SU-DHL-6 (cell line): ENCODE results near the gene PHKA2.

ENCODE experiments used
- CTCF ChIP-seq: fragments of 200-600 bp; sonication (generic); IDR thresholded peaks from one replicate; pipeline ENCODE4 v1.5.1; 2017; ENCODE audit warnings: antibody characterized with exemption, mild to moderate bottlenecking, low read length, moderate library complexity; ENCODE audit not compliant: insufficient read depth, poor library complexity, severe bottlenecking
- EZH2phosphoT487 ChIP-seq: fragments of 200-600 bp; sonication (generic), shearing (Covaris generic); conservative IDR thresholded peaks from 2 replicates; pipeline ENCODE4 v1.6.1; 2018; ENCODE audit warnings: mild to moderate bottlenecking, antibody characterized with exemption, low read length, moderate library complexity, mixed read lengths

- TF ChIP-seq CTCF (no peak), EZH2phosphoT487 (no peak)
Measured at GRCh38 chrX:18873189-18873791, 110.6 kb downstream of the PHKA2 start.
